ENCODE measurements around the gene PRPH2.
"Not testable (repeated sequence)": the region's sequence is repeated elsewhere in the genome, so short reads cannot be mapped to it uniquely, and the experiment has no call there.

The PRPH2 gene

DNA sequence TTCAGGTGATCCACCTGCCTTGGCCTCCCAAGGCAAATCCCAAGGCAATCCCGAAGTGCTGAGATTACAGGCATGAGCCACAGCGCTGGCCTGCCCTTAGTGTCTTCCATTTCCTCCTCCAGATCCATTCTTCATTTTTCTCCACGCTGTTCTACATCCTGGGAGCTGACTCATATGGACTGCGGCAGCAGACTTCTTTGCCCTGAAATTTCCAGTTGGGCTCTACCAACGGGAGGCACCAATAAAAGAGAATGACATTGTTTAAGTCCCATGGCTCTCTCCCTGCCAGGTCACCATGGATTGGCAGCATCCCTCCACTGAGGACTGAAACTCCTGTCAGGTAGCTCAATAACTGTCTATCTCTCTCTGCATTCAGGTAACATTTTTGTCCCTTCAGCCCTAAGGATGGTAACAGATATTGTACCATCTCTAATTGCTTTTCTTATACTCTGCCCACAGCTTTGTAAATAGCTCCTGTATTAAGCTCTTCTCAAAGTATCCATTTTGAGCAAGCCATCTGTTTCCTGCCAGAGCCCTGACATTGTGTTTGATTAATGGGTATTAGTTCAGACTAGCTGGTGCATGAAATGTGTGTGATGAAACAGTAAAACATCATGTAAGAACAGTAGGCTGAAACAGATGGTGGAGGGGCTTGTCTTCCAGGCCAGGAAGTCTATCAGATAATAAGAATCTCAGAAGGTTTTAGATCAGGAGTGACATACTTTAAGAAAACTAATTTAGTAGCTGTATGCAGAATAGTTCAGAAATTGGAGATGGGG lies 19.9 kb upstream of the PRPH2 start:
- H3F3A ChIP-seq (ENCODE audit: insufficient read depth) = peaks cover 22% of the 10 kb centered on the region
- no peak overlapping the region for H2AFZ ChIP-seq (ENCODE audit: low read depth, low read length, severe bottlenecking)
- H3K27ac ChIP-seq (ENCODE audit: low read depth, low read length) = 0 out of 2 replicates have a peak overlapping the region, but pooled peaks have one; percentile 12
- peaks cover 9% of the 10 kb centered on the region; the same call in 1 of the 2 replicates for H3K36me3 ChIP-seq (ENCODE audit: low read length)
- no peak overlapping the region for H3K4me3 ChIP-seq (ENCODE audit: insufficient read depth, low read length, poor library complexity, severe bottlenecking)
- no peaks in the 10 kb centered on the region for H3K9me2 ChIP-seq (replicated peaks; ENCODE audit: insufficient read depth, low read length)
- no peaks in the 10 kb centered on the region for H3K27me3 ChIP-seq (ENCODE audit: low read length)
- H3K9ac ChIP-seq (ENCODE audit: low read length) = no peak overlapping the region
- peaks cover 10% of the 10 kb centered on the region; the same call in 1 of the 2 replicates for H4K20me1 ChIP-seq (ENCODE audit: low read depth, low read length)
- H3K79me2 ChIP-seq (ENCODE audit: insufficient read depth, low read length) = peaks cover 20% of the 10 kb centered on the region
- H3K4me2 ChIP-seq (ENCODE audit: low read depth, low read length, poor library complexity, severe bottlenecking) = peak overlapping the region; percentile 1
- no peak for TF ChIP-seq EZH2phosphoT487 (conservative IDR thresholded peaks at IDR 0.05; ENCODE audit: low read length)
- no peak for TF ChIP-seq CTCF (IDR thresholded peaks at IDR 0.05; ENCODE audit: insufficient read depth, low read length, poor library complexity, severe bottlenecking)
- H3K9me3 ChIP-seq (ENCODE audit: insufficient read depth, low read length) = 0 out of 2 replicates have a peak, but pooled peaks cover 8% of the 10 kb centered on the region

GRCh38 chr6:42740725-42741124 lies 18.3 kb upstream of the PRPH2 start:
- H3F3A ChIP-seq (ENCODE audit: insufficient read depth) = peaks cover 14% of the 10 kb centered on the region
- TF ChIP-seq EZH2phosphoT487 (conservative IDR thresholded peaks at IDR 0.05; ENCODE audit: low read length) (no peak), CTCF (IDR thresholded peaks at IDR 0.05; ENCODE audit: insufficient read depth, low read length, poor library complexity, severe bottlenecking) (no peak)
- H3K79me2 ChIP-seq (ENCODE audit: insufficient read depth, low read length) = peaks cover 19% of the 10 kb centered on the region
- H3K9ac ChIP-seq (ENCODE audit: low read length) = no peak overlapping the region
- H3K4me3 ChIP-seq (ENCODE audit: insufficient read depth, low read length, poor library complexity, severe bottlenecking) = no peak overlapping the region
- H3K27me3 ChIP-seq (ENCODE audit: low read length) = no peaks in the 10 kb centered on the region
- H4K20me1 ChIP-seq (ENCODE audit: low read depth, low read length) = peaks cover 10% of the 10 kb centered on the region; the same call in 1 of the 2 replicates
- H3K4me2 ChIP-seq (ENCODE audit: low read depth, low read length, poor library complexity, severe bottlenecking) = no peak overlapping the region
- H3K9me2 ChIP-seq (replicated peaks; ENCODE audit: insufficient read depth, low read length) = no peaks in the 10 kb centered on the region
- H3K36me3 ChIP-seq (ENCODE audit: low read length) = peaks cover 9% of the 10 kb centered on the region; the same call in 1 of the 2 replicates
- 0 out of 2 replicates have a peak, but pooled peaks cover 8% of the 10 kb centered on the region for H3K9me3 ChIP-seq (ENCODE audit: insufficient read depth, low read length)
- H3K27ac ChIP-seq (ENCODE audit: low read depth, low read length) = no peak overlapping the region
- no peak overlapping the region for H2AFZ ChIP-seq (ENCODE audit: low read depth, low read length, severe bottlenecking)

GRCh38 chr6:42735976-42736375 lies 13.6 kb upstream of the PRPH2 start:
- H3K9ac ChIP-seq (ENCODE audit: low read length) = no peak overlapping the region
- TF ChIP-seq EZH2phosphoT487 (conservative IDR thresholded peaks at IDR 0.05; ENCODE audit: low read length) = no peak
- no peak for TF ChIP-seq CTCF (IDR thresholded peaks at IDR 0.05; ENCODE audit: insufficient read depth, low read length, poor library complexity, severe bottlenecking)
- H3K9me2 ChIP-seq (replicated peaks; ENCODE audit: insufficient read depth, low read length) = no peaks in the 10 kb centered on the region
- no peaks in the 10 kb centered on the region for H3K27me3 ChIP-seq (ENCODE audit: low read length)
- H2AFZ ChIP-seq (ENCODE audit: low read depth, low read length, severe bottlenecking) = no peak overlapping the region
- H3K27ac ChIP-seq (ENCODE audit: low read depth, low read length) = no peak overlapping the region
- H3F3A ChIP-seq (ENCODE audit: insufficient read depth) = no peaks in the 10 kb centered on the region; the same call in 1 of the 2 replicates
- no peak overlapping the region for H3K4me2 ChIP-seq (ENCODE audit: low read depth, low read length, poor library complexity, severe bottlenecking)
- no peaks in the 10 kb centered on the region for H3K36me3 ChIP-seq (ENCODE audit: low read length)
- no peak overlapping the region for H3K4me3 ChIP-seq (ENCODE audit: insufficient read depth, low read length, poor library complexity, severe bottlenecking)
- no peaks in the 10 kb centered on the region for H4K20me1 ChIP-seq (ENCODE audit: low read depth, low read length)
- H3K79me2 ChIP-seq (ENCODE audit: insufficient read depth, low read length) = no peaks in the 10 kb centered on the region
- H3K9me3 ChIP-seq (ENCODE audit: insufficient read depth, low read length) = no peaks in the 10 kb centered on the region

DNA sequence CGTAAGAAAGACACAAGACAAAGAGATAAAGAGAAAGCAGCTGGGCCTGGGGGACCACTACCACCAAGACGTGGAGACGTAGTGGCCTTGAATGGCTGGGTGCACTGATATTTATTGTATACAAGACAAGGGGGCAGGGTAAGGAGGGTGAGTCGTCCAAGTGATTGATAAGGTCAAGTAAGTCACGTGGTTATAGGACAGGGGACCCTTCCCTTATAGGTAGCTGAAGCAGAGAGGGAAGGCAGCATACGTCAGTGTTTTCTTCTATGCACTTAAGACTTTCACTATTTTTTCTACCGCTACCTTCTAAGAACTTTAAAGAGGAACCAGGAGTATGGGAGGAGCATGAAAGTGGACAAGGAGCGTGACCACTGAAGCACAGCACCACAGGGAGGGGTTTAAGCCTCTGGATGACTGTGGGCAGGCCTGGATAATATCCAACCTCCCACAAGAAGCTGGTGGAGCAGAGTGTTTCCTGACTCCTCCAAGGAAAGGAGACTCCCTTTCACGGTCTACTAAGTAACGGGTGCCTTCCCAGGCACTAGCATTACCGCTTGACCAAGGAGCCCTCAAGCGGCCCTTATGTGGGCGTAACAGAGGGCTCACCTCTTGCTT lies 11.6 kb upstream of the PRPH2 start:
- H3K27me3 ChIP-seq (ENCODE audit: low read length); H3K79me2 ChIP-seq (ENCODE audit: insufficient read depth, low read length); H3K4me3 ChIP-seq (ENCODE audit: insufficient read depth, low read length, poor library complexity, severe bottlenecking); H3K36me3 ChIP-seq (ENCODE audit: low read length); H2AFZ ChIP-seq (ENCODE audit: low read depth, low read length, severe bottlenecking); H3K9ac ChIP-seq (ENCODE audit: low read length); H3F3A ChIP-seq (ENCODE audit: insufficient read depth); H3K4me2 ChIP-seq (ENCODE audit: low read depth, low read length, poor library complexity, severe bottlenecking); H4K20me1 ChIP-seq (ENCODE audit: low read depth, low read length); H3K9me3 ChIP-seq (ENCODE audit: insufficient read depth, low read length); H3K9me2 ChIP-seq (replicated peaks; ENCODE audit: insufficient read depth, low read length); H3K27ac ChIP-seq (ENCODE audit: low read depth, low read length): not testable (repeated sequence)

All from SU-DHL-6 (cell line).